Neural cell (in vitro differentiated cells): Measurements from ENCODE around the gene CACNA1C. TPM values are rescaled to one million over a fixed set of nuclear protein-coding genes. Genes with fewer than 3 reads are reported as not detected.

ENCODE experiments used
- H2AFZ ChIP-seq: fragments of 200-600, 300-800 bp; sonication (generic), shearing (Covaris generic); 2 replicates; pipeline ENCODE4 v1.6.0; 2014; ENCODE audit warnings: low read depth, mild to moderate bottlenecking, antibody characterized with exemption, low read length, moderate library complexity
- H3F3A ChIP-seq: fragments of 200-600 bp; shearing (Covaris generic); 2 replicates; pipeline ENCODE4 v1.6.1; 2016; ENCODE audit warnings: mild to moderate bottlenecking, moderate library complexity, mixed read lengths, antibody characterized with exemption, low read length; ENCODE audit not compliant: insufficient read depth, poor library complexity, severe bottlenecking
- H3K27ac ChIP-seq: fragments of 200-600, 300-800 bp; sonication (generic), shearing (Covaris generic); 2 replicates; pipeline ENCODE4 v1.5.1; 2014; ENCODE audit warnings: mild to moderate bottlenecking, low read length, moderate library complexity
- H3K27me3 ChIP-seq: fragments of 300-800, 200-600 bp; sonication (generic), shearing (Covaris generic); 2 replicates; pipeline ENCODE4 v1.6.0; 2014; ENCODE audit warnings: mild to moderate bottlenecking, low read depth, low read length, moderate library complexity; ENCODE audit not compliant: insufficient read depth
- H3K36me3 ChIP-seq: fragments of 300-800, 200-600 bp; sonication (generic), shearing (Covaris generic); 2 replicates; pipeline ENCODE4 v1.5.1; 2014; ENCODE audit warnings: mild to moderate bottlenecking, antibody characterized with exemption, low read length, moderate library complexity; ENCODE audit not compliant: insufficient read depth
- H3K4me2 ChIP-seq: fragments of 300-800, 200-600 bp; sonication (generic), shearing (Covaris generic); 2 replicates; pipeline ENCODE4 v1.6.0; 2014; ENCODE audit warnings: mild to moderate bottlenecking, low read length
- H3K4me3 ChIP-seq: fragments of 300-800, 200-600 bp; sonication (generic), shearing (Covaris generic); 2 replicates; pipeline ENCODE4 v1.5.1; 2014; ENCODE audit warnings: mild to moderate bottlenecking, low read length, moderate library complexity
- H3K79me2 ChIP-seq: fragments of 200-600 bp; shearing (Covaris generic); replicated peaks from 2 replicates; pipeline ENCODE4 v1.6.0; 2014; ENCODE audit warnings: mild to moderate bottlenecking, low read length, moderate library complexity; ENCODE audit not compliant: insufficient read depth
- H3K9ac ChIP-seq: fragments of 300-800, 200-600 bp; sonication (generic), shearing (Covaris generic); 2 replicates; pipeline ENCODE4 v1.6.1; 2016; ENCODE audit warnings: mild to moderate bottlenecking, low read length, mixed read lengths
- H3K9me2 ChIP-seq: fragments of 200-600 bp; shearing (Covaris generic); 2 replicates; pipeline ENCODE4 v1.6.1; 2016; ENCODE audit warnings: mild to moderate bottlenecking, low read length, mixed read lengths; ENCODE audit not compliant: insufficient read depth
- H3K9me3 ChIP-seq: fragments of 200-600, 300-800 bp; sonication (generic), shearing (Covaris generic); 2 replicates; pipeline ENCODE4 v1.6.1; 2016; ENCODE audit warnings: mild to moderate bottlenecking, mixed run types, low read length, moderate library complexity, mixed read lengths
- H4K20me1 ChIP-seq: fragments of 200-600 bp; shearing (Covaris generic); 2 replicates; pipeline ENCODE4 v1.6.1; 2016; ENCODE audit warnings: mild to moderate bottlenecking, mixed run types; ENCODE audit not compliant: insufficient read depth
- EP300 ChIP-seq: fragments of 450-650 bp; conservative IDR thresholded peaks from 2 replicates; pipeline ENCODE4 v1.6.1; 2014; ENCODE audit warnings: antibody characterized with exemption, mild to moderate bottlenecking, moderate library complexity; ENCODE audit not compliant: poor library complexity, severe bottlenecking
- EZH2 ChIP-seq: fragments of 200-600, 300-800 bp; shearing (Covaris generic), sonication (generic); IDR thresholded peaks from 2 replicates; pipeline ENCODE4 v1.6.1; 2014; ENCODE audit warnings: antibody characterized with exemption, low read length, borderline replicate concordance, mild to moderate bottlenecking; ENCODE audit not compliant: insufficient read depth, poor library complexity, severe bottlenecking
- MXI1 ChIP-seq: fragments of 450-650 bp; conservative IDR thresholded peaks from 2 replicates; pipeline ENCODE4 v1.6.1; 2014; ENCODE audit warnings: antibody characterized with exemption, mild to moderate bottlenecking; ENCODE audit not compliant: poor library complexity, severe bottlenecking
- POLR2AphosphoS5 ChIP-seq: IDR thresholded peaks from 2 replicates; pipeline ENCODE4 v1.6.1; 2012
- RAD21 ChIP-seq: fragments of 450-650 bp; conservative IDR thresholded peaks from 2 replicates; pipeline ENCODE4 v1.6.1; 2014; ENCODE audit warnings: antibody characterized with exemption, mild to moderate bottlenecking, moderate library complexity
- SMC3 ChIP-seq: fragments of 450-650 bp; conservative IDR thresholded peaks from 2 replicates; pipeline ENCODE4 v1.6.1; 2014; ENCODE audit warnings: antibody characterized with exemption, mild to moderate bottlenecking, moderate library complexity; ENCODE audit not compliant: poor library complexity
- TAF1 ChIP-seq: IDR thresholded peaks from 2 replicates; pipeline ENCODE4 v1.6.1; 2012; ENCODE audit warnings: low read depth
- polyA plus RNA-seq: library from polyadenylated mRNA; depleted of rRNA; stranded (reverse); fragments of >200 nt; gene quantifications from 2 replicates; pipeline ENCODE4 v1.2.3, GENCODE V29; 2014
- TF ChIP-seq, protein P1 (sequence below): fragments of 450-650 bp; IDR thresholded peaks from 2 replicates; pipeline ENCODE4 v1.5.1; 2014; ENCODE audit warnings: antibody characterized with exemption, mild to moderate bottlenecking, moderate library complexity; ENCODE audit not compliant: poor library complexity, severe bottlenecking
- TF ChIP-seq, protein P2 (sequence below): IDR thresholded peaks from 2 replicates; pipeline ENCODE4 v1.6.1; 2012; ENCODE audit warnings: borderline replicate concordance

Gene CACNA1C
- polyA plus RNA-seq, 1 donor from 2014 or later, result 9.7 TPM

GRCh38 chr12:2284321-2284813 lies 231.6 kb downstream of the CACNA1C start:
- H2AFZ ChIP-seq, result no peak overlapping the region
- H3K4me3 ChIP-seq, result no peak overlapping the region
- no peaks in the 10 kb centered on the region for H3K79me2 ChIP-seq
- no peak overlapping the region for H3K4me2 ChIP-seq
- TF ChIP-seq TAF1 (no peak), EP300 (no peak), SMC3 (no peak)
- TF ChIP-seq, protein P1, sequence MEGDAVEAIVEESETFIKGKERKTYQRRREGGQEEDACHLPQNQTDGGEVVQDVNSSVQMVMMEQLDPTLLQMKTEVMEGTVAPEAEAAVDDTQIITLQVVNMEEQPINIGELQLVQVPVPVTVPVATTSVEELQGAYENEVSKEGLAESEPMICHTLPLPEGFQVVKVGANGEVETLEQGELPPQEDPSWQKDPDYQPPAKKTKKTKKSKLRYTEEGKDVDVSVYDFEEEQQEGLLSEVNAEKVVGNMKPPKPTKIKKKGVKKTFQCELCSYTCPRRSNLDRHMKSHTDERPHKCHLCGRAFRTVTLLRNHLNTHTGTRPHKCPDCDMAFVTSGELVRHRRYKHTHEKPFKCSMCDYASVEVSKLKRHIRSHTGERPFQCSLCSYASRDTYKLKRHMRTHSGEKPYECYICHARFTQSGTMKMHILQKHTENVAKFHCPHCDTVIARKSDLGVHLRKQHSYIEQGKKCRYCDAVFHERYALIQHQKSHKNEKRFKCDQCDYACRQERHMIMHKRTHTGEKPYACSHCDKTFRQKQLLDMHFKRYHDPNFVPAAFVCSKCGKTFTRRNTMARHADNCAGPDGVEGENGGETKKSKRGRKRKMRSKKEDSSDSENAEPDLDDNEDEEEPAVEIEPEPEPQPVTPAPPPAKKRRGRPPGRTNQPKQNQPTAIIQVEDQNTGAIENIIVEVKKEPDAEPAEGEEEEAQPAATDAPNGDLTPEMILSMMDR, result no peak
- no peaks in the 10 kb centered on the region for H3K9me3 ChIP-seq
- H3K36me3 ChIP-seq, result no peaks in the 10 kb centered on the region
- H3K27ac ChIP-seq, result peak overlapping the region; percentile 32
- no peaks in the 10 kb centered on the region for H3K27me3 ChIP-seq
- H3K9ac ChIP-seq, result peak overlapping the region; percentile 24
- no peaks in the 10 kb centered on the region for H3K9me2 ChIP-seq
- no peaks in the 10 kb centered on the region for H4K20me1 ChIP-seq
- no peaks in the 10 kb centered on the region for H3F3A ChIP-seq

DNA sequence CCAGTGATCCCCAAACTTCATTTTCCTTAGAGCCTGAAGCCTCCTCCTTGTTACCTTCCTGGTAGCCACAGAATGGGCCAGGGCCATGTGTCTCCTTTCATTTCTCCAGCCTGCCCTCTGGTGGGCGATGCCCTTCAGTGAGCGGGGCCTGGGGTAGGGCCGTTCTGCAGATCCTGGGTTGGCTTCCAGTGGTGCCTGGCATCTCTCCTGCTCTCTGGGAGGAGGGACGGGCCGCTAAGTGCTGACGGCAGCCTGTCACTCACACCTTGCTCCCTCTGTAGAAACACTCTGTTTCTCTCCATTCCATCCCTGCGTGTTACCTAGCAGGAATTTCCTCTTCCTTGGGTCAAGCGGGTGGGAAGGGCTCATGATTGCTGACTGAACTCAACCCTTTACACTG lies 232.1 kb downstream of the CACNA1C start:
- H4K20me1 ChIP-seq, result no peaks in the 10 kb centered on the region
- no peaks in the 10 kb centered on the region for H3F3A ChIP-seq
- H3K27ac ChIP-seq, result peak overlapping the region; percentile 32
- H3K4me2 ChIP-seq, result no peak overlapping the region
- H3K27me3 ChIP-seq, result no peaks in the 10 kb centered on the region
- no peaks in the 10 kb centered on the region for H3K9me3 ChIP-seq
- TF ChIP-seq TAF1, result no peak
- peak; percentile 26 for TF ChIP-seq POLR2AphosphoS5
- no peak for TF ChIP-seq EP300
- TF ChIP-seq RAD21, result peak; percentile 83
- TF ChIP-seq MXI1, result no peak
- TF ChIP-seq, protein P1, result peak; percentile 84
- TF ChIP-seq, protein P2, sequence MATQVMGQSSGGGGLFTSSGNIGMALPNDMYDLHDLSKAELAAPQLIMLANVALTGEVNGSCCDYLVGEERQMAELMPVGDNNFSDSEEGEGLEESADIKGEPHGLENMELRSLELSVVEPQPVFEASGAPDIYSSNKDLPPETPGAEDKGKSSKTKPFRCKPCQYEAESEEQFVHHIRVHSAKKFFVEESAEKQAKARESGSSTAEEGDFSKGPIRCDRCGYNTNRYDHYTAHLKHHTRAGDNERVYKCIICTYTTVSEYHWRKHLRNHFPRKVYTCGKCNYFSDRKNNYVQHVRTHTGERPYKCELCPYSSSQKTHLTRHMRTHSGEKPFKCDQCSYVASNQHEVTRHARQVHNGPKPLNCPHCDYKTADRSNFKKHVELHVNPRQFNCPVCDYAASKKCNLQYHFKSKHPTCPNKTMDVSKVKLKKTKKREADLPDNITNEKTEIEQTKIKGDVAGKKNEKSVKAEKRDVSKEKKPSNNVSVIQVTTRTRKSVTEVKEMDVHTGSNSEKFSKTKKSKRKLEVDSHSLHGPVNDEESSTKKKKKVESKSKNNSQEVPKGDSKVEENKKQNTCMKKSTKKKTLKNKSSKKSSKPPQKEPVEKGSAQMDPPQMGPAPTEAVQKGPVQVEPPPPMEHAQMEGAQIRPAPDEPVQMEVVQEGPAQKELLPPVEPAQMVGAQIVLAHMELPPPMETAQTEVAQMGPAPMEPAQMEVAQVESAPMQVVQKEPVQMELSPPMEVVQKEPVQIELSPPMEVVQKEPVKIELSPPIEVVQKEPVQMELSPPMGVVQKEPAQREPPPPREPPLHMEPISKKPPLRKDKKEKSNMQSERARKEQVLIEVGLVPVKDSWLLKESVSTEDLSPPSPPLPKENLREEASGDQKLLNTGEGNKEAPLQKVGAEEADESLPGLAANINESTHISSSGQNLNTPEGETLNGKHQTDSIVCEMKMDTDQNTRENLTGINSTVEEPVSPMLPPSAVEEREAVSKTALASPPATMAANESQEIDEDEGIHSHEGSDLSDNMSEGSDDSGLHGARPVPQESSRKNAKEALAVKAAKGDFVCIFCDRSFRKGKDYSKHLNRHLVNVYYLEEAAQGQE, result no peak
- TF ChIP-seq EZH2, result no peak
- TF ChIP-seq SMC3, result peak; percentile 92
- H2AFZ ChIP-seq, result no peak overlapping the region
- H3K4me3 ChIP-seq, result no peak overlapping the region
- no peaks in the 10 kb centered on the region for H3K9me2 ChIP-seq
- H3K79me2 ChIP-seq, result no peaks in the 10 kb centered on the region
- no peaks in the 10 kb centered on the region for H3K36me3 ChIP-seq
- H3K9ac ChIP-seq, result peak overlapping the region; percentile 6
